ENCODE measurements around the gene SH3TC2. TPM values are rescaled to one million over a fixed set of nuclear protein-coding genes. Genes with fewer than 3 reads are reported as not detected.

The SH3TC2 gene
- total and polyA plus RNA-seq, 8 donors = 0.06 to 1.2 (median 0.27) TPM

GRCh38 chr5:148984345-148984744 lies 78.5 kb downstream of the SH3TC2 start:
- intact Hi-C loops (cut with DNase I) = no loop called here
- TF ChIP-seq CTCF (IDR thresholded peaks at IDR 0.05) = no peak
- Histone ChIP-seq H3K36me3 (no peaks in the 10 kb centered on the region), H3K27me3 (no peaks in the 10 kb centered on the region), H3K27ac (peak overlapping the region in 1 of 4 donors; percentile 31), H3K4me1 (no peaks in the 10 kb centered on the region), H3K9me3 (no peaks in the 10 kb centered on the region), H3K4me3 (no peak overlapping the region)
- DNase-seq (no peak), FAIRE-seq (no peak), ATAC-seq (peak in 2 of 4 donors; percentile 30 to 60)
- 54 to 72% methylated on average over 1 of the region's 1 CpG for WGBS, 2 donors

GRCh38 chr5:148981353-148981752 lies 81.5 kb downstream of the SH3TC2 start:
- intact Hi-C loops (cut with DNase I) = no loop called here
- H3K9me3 ChIP-seq = no peaks in the 10 kb centered on the region
- DNase-seq (no peak), ATAC-seq (no peak), FAIRE-seq (no peak)
- no peak overlapping the region for H3K4me3 ChIP-seq
- H3K27me3 ChIP-seq = no peaks in the 10 kb centered on the region
- WGBS, 2 donors = 67 to 78% methylated on average over 6 of the region's 6 CpGs
- H3K36me3 ChIP-seq = no peaks in the 10 kb centered on the region
- no peaks in the 10 kb centered on the region for H3K4me1 ChIP-seq
- H3K27ac ChIP-seq = no peak overlapping the region
- no peak for TF ChIP-seq CTCF (IDR thresholded peaks at IDR 0.05)

GRCh38 chr5:148980731-148981130 lies 82.1 kb downstream of the SH3TC2 start:
- H3K4me3 ChIP-seq = no peak overlapping the region
- no peaks in the 10 kb centered on the region for H3K4me1 ChIP-seq
- no peak overlapping the region for H3K27ac ChIP-seq
- WGBS, 2 donors = 90 to 92% methylated on average over 3 of the region's 3 CpGs
- no peak for TF ChIP-seq CTCF (IDR thresholded peaks at IDR 0.05)
- H3K27me3 ChIP-seq = no peaks in the 10 kb centered on the region
- intact Hi-C loops (cut with DNase I) = no loop called here
- FAIRE-seq (no peak), ATAC-seq (no peak), DNase-seq (no peak)
- H3K9me3 ChIP-seq = no peaks in the 10 kb centered on the region
- H3K36me3 ChIP-seq = no peaks in the 10 kb centered on the region

- TF ChIP-seq CTCF (IDR thresholded peaks at IDR 0.05) = no peak
- DNase-seq = no peak
- 68 to 83% methylated on average over 7 of the region's 7 CpGs for WGBS, 2 donors
- FAIRE-seq = no peak
- Histone ChIP-seq H3K9me3 (no peaks in the 10 kb centered on the region), H3K27ac (no peak overlapping the region), H3K36me3 (no peaks in the 10 kb centered on the region), H3K4me3 (no peak overlapping the region), H3K27me3 (no peaks in the 10 kb centered on the region), H3K4me1 (no peaks in the 10 kb centered on the region)
- ATAC-seq = peak; percentile 46 to 63 (median 54)
- intact Hi-C loops (cut with DNase I) = no loop called here
Observed at GRCh38 chr5:148979083-148979723, 83.7 kb downstream of the SH3TC2 start.

GRCh38 chr5:148978370-148979082 lies 84.3 kb downstream of the SH3TC2 start:
- Histone ChIP-seq H3K27me3 (no peaks in the 10 kb centered on the region), H3K4me3 (no peak overlapping the region), H3K4me1 (no peaks in the 10 kb centered on the region), H3K27ac (no peak overlapping the region), H3K36me3 (no peaks in the 10 kb centered on the region), H3K9me3 (no peaks in the 10 kb centered on the region)
- 60 to 66% methylated on average over 7 of the region's 7 CpGs for WGBS, 2 donors
- ATAC-seq (peak in 1 of 4 donors; percentile 14), DNase-seq (no peak), FAIRE-seq (no peak)
- intact Hi-C loops (cut with DNase I) = no loop called here
- TF ChIP-seq CTCF (IDR thresholded peaks at IDR 0.05) = no peak
